ENCODE measurements around the gene ZNF683. TPM values are rescaled to one million over a fixed set of nuclear protein-coding genes. Genes with fewer than 3 reads are reported as not detected.

ZNF683 gene
- total RNA-seq, 1 donor from 2014 or later = 1.2 TPM

- ATAC-seq (peak; percentile 90 to 91), DNase-seq (peak; percentile 79)
- Histone ChIP-seq H3K36me3 (no peaks in the 10 kb centered on the region), H3K9me3 (no peaks in the 10 kb centered on the region), H3K27me3 (ENCODE audit: low read depth) (peaks cover 19% of the 10 kb centered on the region), H3K4me3 (no peak within 1 kb of the TSS), H3K27ac (no peak within 1 kb of the TSS), H3K4me1 (no peaks in the 10 kb centered on the region)
- intact Hi-C loops (cut with DNase I) = no loop called here
- no peak for TF ChIP-seq CTCF (IDR thresholded peaks at IDR 0.05)
These were observed 18.4 kb downstream of the ZNF683 start, which contains the start of gene CRYBG2 for GRCh38 chr1:26353976-26354820. Gene CRYBG2, minus strand, starts transcription at chr1:26354130. Its CDS starts 7,473 bp downstream, at chr1:26346657.

GRCh38 chr1:26353210-26353859 lies 19.2 kb downstream of the ZNF683 start:
- H3K36me3 ChIP-seq = no peaks in the 10 kb centered on the region
- no peaks in the 10 kb centered on the region for H3K4me1 ChIP-seq
- peaks cover 11% of the 10 kb centered on the region for H3K27me3 ChIP-seq (ENCODE audit: low read depth)
- no peak overlapping the region for H3K4me3 ChIP-seq
- DNase-seq = no peak
- no peaks in the 10 kb centered on the region for H3K9me3 ChIP-seq
- intact Hi-C loops (cut with DNase I) = no loop called here
- no peak overlapping the region for H3K27ac ChIP-seq
- no peak for TF ChIP-seq CTCF (IDR thresholded peaks at IDR 0.05)
- ATAC-seq = no peak

- H3K27ac ChIP-seq = no peak overlapping the region
- H3K4me1 ChIP-seq = no peaks in the 10 kb centered on the region
- no peak for ATAC-seq
- peaks cover 3% of the 10 kb centered on the region for H3K27me3 ChIP-seq (ENCODE audit: low read depth)
- no peaks in the 10 kb centered on the region for H3K9me3 ChIP-seq
- no peaks in the 10 kb centered on the region for H3K36me3 ChIP-seq
- TF ChIP-seq CTCF (IDR thresholded peaks at IDR 0.05) = no peak
- H3K4me3 ChIP-seq = no peak overlapping the region
- intact Hi-C loops (cut with DNase I) = no loop called here
- DNase-seq = no peak
These were observed 20.2 kb downstream of the ZNF683 start for GRCh38 chr1:26352338-26352679.

- DNase-seq = no peak
- peak; percentile 67 to 79 for ATAC-seq
- Histone ChIP-seq H3K4me1 (no peaks in the 10 kb centered on the region), H3K27me3 (ENCODE audit: low read depth) (no peaks in the 10 kb centered on the region), H3K4me3 (no peak overlapping the region), H3K36me3 (no peaks in the 10 kb centered on the region), H3K9me3 (no peaks in the 10 kb centered on the region), H3K27ac (no peak overlapping the region)
- no peak for TF ChIP-seq CTCF (IDR thresholded peaks at IDR 0.05)
- intact Hi-C loops (cut with DNase I) = no loop called here
These were observed 20.8 kb downstream of the ZNF683 start for GRCh38 chr1:26351590-26352337.

- intact Hi-C loops (cut with DNase I) = no loop called here
- Histone ChIP-seq H3K27ac (no peak overlapping the region), H3K4me3 (no peak overlapping the region), H3K36me3 (no peaks in the 10 kb centered on the region), H3K27me3 (ENCODE audit: low read depth) (no peaks in the 10 kb centered on the region), H3K9me3 (no peaks in the 10 kb centered on the region), H3K4me1 (no peaks in the 10 kb centered on the region)
- no peak for DNase-seq
- ATAC-seq = no peak
- TF ChIP-seq CTCF (IDR thresholded peaks at IDR 0.05) = no peak
These were observed 21.6 kb downstream of the ZNF683 start for GRCh38 chr1:26350701-26351589.

All from lower lobe of right lung (tissue), 2 donors.